Stimulated activated naive CD4-positive, alpha-beta T cell treated with Interleukin-2 at 50 U/mL for 16 hours (primary cell): ENCODE results near the gene TMUB2.
A peak's percentile ranks its signal among the peaks of the same experiment; 100 is the strongest.

Experiments used
- DNase-seq: peaks from one replicate; lab custom pipeline; 2025; lab: John Stamatoyannopoulos, UW

Gene TMUB2

GRCh38 chr17:44203731-44204440, 17.1 kb downstream of the TMUB2 start:
- DNase-seq = peak; percentile 24

GRCh38 chr17:44204441-44204882, 17.7 kb downstream of the TMUB2 start:
- no peak for DNase-seq

GRCh38 chr17:44205962-44206824, 19.4 kb downstream of the TMUB2 start:
- DNase-seq = no peak

GRCh38 chr17:44206825-44207155, 20.0 kb downstream of the TMUB2 start:
- no peak for DNase-seq

GRCh38 chr17:44207319-44207718, 20.5 kb downstream of the TMUB2 start:
- DNase-seq = no peak

GRCh38 chr17:44207743-44208142, 21.0 kb downstream of the TMUB2 start:
- no peak for DNase-seq

- peak; percentile 49 for DNase-seq
These were observed 23.1 kb downstream of the TMUB2 start for GRCh38 chr17:44209786-44210341.

GRCh38 chr17:44210342-44211192, 23.8 kb downstream of the TMUB2 start:
- DNase-seq = peak; percentile 85

- no peak for DNase-seq
These were observed 24.8 kb downstream of the TMUB2 start for GRCh38 chr17:44211281-44212265.

GRCh38 chr17:44212507-44213402, 26.0 kb downstream of the TMUB2 start:
- no peak for DNase-seq

- DNase-seq = no peak
These were observed 26.8 kb downstream of the TMUB2 start for GRCh38 chr17:44213403-44214229.

- no peak for DNase-seq
These were observed 27.4 kb downstream of the TMUB2 start for GRCh38 chr17:44214230-44214494.

GRCh38 chr17:44214896-44215295, 28.1 kb downstream of the TMUB2 start:
- DNase-seq = no peak

GRCh38 chr17:44216173-44216572, 29.4 kb downstream of the TMUB2 start:
- no peak for DNase-seq

GRCh38 chr17:44216694-44217093, 29.9 kb downstream of the TMUB2 start:
- DNase-seq = no peak

- DNase-seq = peak; percentile 29
These were observed 31.1 kb downstream of the TMUB2 start for GRCh38 chr17:44217738-44218343.

GRCh38 chr17:44218344-44219107, 31.8 kb downstream of the TMUB2 start:
- DNase-seq = peak; percentile 78

- peak; percentile 64 for DNase-seq
These were observed 32.4 kb downstream of the TMUB2 start for GRCh38 chr17:44219108-44219615.
